ENCODE data around the gene NFKBIE. TPM values are rescaled to one million over a fixed set of nuclear protein-coding genes. Genes with fewer than 3 reads are reported as not detected.
A peak's percentile ranks its signal among the peaks of the same experiment; 100 is the strongest.

NFKBIE gene
- total and polyA plus RNA-seq, 2 of the 13 experiments (the other 11 are each of a cell fraction or from before 2014, with no cell fraction given), result 6.7 to 14.5 TPM

GRCh38 chr6:44221291-44221960 is 43.9 kb downstream of the NFKBIE start (continued):
- TF ChIP-seq SP1 (IDR thresholded peaks at IDR 0.05) (no peak), SP1 (CRISPR knock-in tag; IDR thresholded peaks at IDR 0.05) (0 out of 2 replicates have a peak, but pooled peaks have one; percentile 11), TARDBP (CRISPR knock-in tag; IDR thresholded peaks at IDR 0.05) (peak; percentile 43; the same call in 1 of the 2 replicates), SNAPC2 (CRISPR knock-in tag; IDR thresholded peaks at IDR 0.05) (no peak), ZNF451 (CRISPR knock-in tag; IDR thresholded peaks at IDR 0.05) (no peak), HNRNPH1 (optimal IDR thresholded peaks at IDR 0.05; ENCODE audit: low read depth, low read length) (no peak), SNAPC4 (CRISPR knock-in tag; IDR thresholded peaks at IDR 0.05) (0 out of 2 replicates have a peak, but pooled peaks have one; percentile 37), ZNF550 (CRISPR knock-in tag; IDR thresholded peaks at IDR 0.05; ENCODE audit: borderline replicate concordance) (peak; percentile 54; the same call in 1 of the 2 replicates), KDM5B (CRISPR knock-in tag; IDR thresholded peaks at IDR 0.05; ENCODE audit: borderline replicate concordance) (peak; percentile 29), PHF8 (CRISPR knock-in tag; IDR thresholded peaks at IDR 0.05) (peak; percentile 46; the same call in 1 of the 2 replicates), SMC3 (IDR thresholded peaks at IDR 0.05; ENCODE audit: low read length) (peak; percentile 54; the same call in 1 of the 2 replicates), HHEX (CRISPR knock-in tag; IDR thresholded peaks at IDR 0.05) (no peak), KLF12 (CRISPR knock-in tag; IDR thresholded peaks at IDR 0.05; ENCODE audit: borderline replicate concordance) (peak; percentile 55; the same call in 1 of the 2 replicates), MAZ (IDR thresholded peaks at IDR 0.05; ENCODE audit: borderline replicate concordance, low read depth, low read length) (peak; percentile 51; the same call in 1 of the 2 replicates), MAZ (CRISPR knock-in tag; IDR thresholded peaks at IDR 0.05; ENCODE audit: low read depth) (peak; percentile 68), GATAD2A (CRISPR knock-in tag; IDR thresholded peaks at IDR 0.05) (peak; percentile 87), YEATS4 (CRISPR knock-in tag; IDR thresholded peaks at IDR 0.05; ENCODE audit: borderline replicate concordance) (no peak), ZNF501 (CRISPR knock-in tag; IDR thresholded peaks at IDR 0.05) (no peak)
- TF ChIP-seq, protein P1, sequence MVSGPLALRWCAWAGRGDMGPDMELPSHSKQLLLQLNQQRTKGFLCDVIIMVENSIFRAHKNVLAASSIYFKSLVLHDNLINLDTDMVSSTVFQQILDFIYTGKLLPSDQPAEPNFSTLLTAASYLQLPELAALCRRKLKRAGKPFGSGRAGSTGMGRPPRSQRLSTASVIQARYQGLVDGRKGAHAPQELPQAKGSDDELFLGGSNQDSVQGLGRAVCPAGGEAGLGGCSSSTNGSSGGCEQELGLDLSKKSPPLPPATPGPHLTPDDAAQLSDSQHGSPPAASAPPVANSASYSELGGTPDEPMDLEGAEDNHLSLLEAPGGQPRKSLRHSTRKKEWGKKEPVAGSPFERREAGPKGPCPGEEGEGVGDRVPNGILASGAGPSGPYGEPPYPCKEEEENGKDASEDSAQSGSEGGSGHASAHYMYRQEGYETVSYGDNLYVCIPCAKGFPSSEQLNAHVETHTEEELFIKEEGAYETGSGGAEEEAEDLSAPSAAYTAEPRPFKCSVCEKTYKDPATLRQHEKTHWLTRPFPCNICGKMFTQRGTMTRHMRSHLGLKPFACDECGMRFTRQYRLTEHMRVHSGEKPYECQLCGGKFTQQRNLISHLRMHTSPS (CRISPR knock-in tag; IDR thresholded peaks at IDR 0.05; ENCODE audit: low read depth), result peak; percentile 87
- TF ChIP-seq, protein P2, sequence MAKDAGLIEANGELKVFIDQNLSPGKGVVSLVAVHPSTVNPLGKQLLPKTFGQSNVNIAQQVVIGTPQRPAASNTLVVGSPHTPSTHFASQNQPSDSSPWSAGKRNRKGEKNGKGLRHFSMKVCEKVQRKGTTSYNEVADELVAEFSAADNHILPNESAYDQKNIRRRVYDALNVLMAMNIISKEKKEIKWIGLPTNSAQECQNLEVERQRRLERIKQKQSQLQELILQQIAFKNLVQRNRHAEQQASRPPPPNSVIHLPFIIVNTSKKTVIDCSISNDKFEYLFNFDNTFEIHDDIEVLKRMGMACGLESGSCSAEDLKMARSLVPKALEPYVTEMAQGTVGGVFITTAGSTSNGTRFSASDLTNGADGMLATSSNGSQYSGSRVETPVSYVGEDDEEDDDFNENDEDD (CRISPR knock-in tag; IDR thresholded peaks at IDR 0.05; ENCODE audit: borderline replicate concordance), result no peak
- TF ChIP-seq, protein P3, sequence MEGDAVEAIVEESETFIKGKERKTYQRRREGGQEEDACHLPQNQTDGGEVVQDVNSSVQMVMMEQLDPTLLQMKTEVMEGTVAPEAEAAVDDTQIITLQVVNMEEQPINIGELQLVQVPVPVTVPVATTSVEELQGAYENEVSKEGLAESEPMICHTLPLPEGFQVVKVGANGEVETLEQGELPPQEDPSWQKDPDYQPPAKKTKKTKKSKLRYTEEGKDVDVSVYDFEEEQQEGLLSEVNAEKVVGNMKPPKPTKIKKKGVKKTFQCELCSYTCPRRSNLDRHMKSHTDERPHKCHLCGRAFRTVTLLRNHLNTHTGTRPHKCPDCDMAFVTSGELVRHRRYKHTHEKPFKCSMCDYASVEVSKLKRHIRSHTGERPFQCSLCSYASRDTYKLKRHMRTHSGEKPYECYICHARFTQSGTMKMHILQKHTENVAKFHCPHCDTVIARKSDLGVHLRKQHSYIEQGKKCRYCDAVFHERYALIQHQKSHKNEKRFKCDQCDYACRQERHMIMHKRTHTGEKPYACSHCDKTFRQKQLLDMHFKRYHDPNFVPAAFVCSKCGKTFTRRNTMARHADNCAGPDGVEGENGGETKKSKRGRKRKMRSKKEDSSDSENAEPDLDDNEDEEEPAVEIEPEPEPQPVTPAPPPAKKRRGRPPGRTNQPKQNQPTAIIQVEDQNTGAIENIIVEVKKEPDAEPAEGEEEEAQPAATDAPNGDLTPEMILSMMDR (CRISPR knock-in tag; IDR thresholded peaks at IDR 0.05), result peak; percentile 91

All from HepG2 (cell line).